Embryonic facial prominence (tissue), 1 donor: ENCODE measurements around the gene ZFP82.

ENCODE experiments used
- DNase-seq: peaks from one replicate; pipeline ENCODE4 v3.0.0-alpha.2; 2016; ENCODE audit errors: extremely low spot score

ZFP82 gene

GRCh38 chr19:36371886-36372285 is 46.6 kb downstream of the ZFP82 start:
- DNase-seq, result no peak

DNA sequence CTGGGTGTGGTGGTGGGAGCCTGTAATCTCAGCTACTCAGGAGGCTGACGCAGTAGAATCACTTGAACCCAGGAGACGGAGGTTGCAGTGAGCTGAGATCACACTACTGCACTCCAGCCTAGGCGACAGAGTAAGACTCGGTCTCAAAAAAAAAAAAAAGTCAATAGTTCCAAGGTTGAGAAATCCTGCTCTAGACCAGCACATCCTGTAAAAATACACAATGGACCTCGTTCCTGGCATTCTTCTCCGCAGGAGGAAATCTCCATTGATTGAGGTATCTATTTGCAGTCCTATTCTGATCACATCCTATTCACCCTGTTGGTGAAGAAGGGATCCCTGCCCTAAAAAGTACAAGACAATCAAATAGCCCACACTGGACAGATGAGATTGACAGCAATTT is 54.6 kb downstream of the ZFP82 start:
- no peak for DNase-seq
